NCI-H1092 treated with DMSO at 0.1 percent for 48 hours (cell line): ENCODE results near the gene TNIK.

Source experiments
- DNase-seq: peaks from one replicate; lab custom pipeline; 2025; lab: John Stamatoyannopoulos, UW

TNIK gene

DNA sequence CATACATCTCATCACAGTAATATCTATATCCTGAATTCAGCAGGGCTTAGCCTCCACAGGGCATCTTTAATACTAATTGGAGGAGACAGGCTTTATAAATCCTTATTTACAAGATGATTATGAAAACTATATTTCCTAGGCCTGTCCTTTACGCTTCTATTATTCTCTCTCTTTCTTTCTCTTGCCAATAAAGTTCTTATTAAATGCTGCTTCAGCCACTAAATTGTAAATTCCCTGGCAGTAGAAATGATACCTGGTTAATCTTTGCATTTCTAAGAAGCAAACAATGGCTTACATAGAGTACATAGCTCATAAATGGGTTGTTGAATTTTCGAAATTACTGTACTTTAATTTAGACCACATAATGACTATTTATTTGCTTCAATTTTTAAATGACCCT is 43.5 kb downstream of the TNIK start:
- DNase-seq, result no peak

DNA sequence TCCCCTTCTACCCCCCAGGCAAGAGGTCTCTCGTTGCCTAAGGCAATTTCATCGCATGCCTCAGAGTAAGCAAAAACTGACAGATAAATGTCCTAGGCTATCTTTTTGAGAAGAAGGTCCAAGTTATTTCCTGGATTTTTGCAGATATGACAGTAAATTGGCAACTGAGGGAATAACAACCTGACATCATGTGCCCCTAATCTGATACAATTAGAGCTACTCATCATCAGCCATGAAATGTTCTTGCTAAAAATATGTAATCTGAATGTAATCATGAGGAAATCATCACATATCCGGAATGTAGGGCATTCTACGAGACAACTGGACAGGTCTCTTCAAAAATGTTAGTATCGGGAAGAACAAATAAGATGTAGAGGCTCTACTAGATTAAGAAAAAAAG is 44.1 kb downstream of the TNIK start:
- no peak for DNase-seq

DNA sequence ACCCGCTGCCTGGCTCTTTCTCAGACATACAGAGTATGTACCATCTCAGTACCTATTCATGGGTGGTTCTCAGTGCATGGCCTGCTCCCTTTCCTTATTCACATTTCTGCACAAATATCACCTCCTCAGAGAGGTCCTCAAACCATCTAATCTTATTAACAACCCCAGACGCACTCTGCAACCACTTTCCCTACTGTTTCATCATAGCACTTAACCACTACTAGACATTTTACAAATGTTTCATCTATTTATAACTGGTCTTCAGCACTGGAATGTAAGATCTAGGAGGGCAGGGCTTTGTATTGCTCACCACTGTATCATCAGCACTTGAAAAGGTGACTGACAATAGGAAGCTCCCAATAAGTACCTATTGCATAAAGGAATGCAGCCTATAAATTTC is 45.1 kb downstream of the TNIK start:
- no peak for DNase-seq

DNA sequence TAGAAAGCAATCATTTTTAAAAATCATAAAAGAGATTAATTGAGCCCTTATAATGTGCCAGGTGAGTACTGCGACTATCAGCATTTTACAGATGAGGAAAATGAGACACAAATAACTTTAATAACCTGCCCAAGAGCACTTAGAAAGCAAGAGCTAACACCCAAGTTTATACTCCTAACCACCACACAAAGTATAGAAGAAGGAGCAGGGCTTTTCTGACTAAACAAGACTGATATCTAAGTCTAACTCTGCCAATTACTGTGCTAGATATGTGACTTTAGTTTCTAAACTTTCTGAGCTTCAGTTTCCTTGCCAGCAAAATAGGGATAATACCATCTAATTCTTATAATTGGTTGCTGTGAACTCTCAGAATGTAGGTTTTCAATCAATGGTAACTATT is 47.7 kb downstream of the TNIK start:
- DNase-seq, result no peak

DNA sequence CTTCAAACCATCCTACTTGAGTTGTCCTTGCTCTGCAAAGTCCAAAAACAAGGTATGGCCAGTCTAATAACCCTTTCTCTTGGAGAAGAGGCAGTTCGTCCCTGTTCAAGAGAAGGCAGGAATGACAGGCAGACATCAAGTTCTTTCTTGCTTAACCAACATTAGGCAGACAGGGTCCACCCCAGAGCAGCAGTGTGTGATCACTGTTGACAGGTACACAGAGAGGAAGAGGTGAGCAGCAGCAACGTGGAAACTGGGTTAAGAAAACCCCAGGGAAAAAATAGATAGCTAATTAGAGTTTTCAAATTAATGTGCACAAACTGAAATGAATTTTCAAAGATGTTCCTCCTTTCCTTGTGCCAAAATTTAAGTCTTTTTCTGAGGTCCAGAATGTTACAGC is 48.2 kb downstream of the TNIK start:
- no peak for DNase-seq

DNA sequence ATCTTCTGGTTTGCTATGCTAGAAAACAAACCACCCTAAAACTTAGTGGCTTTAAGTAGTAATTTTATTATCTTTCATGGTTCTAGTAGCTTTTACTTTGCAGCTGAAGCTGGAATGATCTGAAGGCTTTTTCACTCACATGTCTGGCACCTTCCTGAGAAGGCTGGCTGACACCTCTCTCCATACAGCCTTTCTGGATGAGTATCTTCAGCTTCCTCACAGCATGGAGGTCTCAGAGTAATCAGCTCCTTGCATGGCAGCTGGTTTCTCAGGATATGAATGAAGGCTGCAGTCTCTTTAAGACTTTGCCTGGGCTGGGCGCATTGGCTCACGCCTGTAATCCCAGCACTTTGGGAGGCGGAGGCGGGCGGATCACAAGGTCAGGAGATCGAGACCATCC is 50.0 kb downstream of the TNIK start:
- DNase-seq, result no peak

DNA sequence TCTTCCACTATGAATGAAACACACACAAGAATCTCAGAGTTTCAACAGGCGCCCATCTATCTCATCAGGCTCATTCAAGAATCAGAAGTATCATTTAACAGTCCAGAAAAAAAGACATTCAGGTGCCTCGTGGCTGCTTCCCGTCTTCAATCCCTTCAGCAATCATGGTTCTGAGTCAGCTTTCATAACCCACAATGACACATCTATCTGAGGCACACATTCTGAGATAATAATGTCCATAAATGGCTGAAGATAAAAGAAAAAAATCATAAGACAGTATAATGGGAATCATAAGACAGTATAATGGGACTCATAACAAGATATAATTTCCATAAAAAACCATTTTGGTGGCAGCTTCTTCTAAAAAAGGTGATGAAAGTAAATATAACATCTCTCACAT is 52.4 kb downstream of the TNIK start:
- no peak for DNase-seq

DNA sequence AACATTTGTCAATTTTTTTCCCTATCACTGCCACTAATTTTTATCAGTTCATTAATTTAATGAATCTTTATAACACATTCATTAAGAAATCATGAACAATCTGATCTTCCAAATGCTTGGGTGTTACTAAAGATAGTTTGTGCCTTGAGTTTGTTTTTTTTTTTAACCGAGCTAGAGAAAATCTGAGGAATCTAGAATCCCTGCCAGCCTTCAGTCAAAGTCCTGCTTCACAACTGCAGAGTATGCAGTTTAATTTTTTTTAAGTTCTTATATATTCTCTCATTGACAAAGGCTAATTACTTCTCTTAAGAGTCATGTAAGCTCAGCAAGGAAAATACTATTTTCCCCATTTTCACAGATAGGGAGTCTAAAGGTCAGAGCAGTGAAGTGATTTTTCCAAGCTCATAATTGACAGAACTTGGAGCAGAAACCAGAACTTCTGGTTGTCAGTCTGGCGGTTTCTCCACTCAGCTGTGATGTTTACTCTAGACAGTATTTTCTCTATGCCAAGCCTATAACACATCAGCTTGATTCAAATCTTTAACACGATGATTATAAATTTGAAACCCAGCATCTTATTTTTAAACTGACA is 55.7 kb downstream of the TNIK start:
- DNase-seq, result no peak

DNA sequence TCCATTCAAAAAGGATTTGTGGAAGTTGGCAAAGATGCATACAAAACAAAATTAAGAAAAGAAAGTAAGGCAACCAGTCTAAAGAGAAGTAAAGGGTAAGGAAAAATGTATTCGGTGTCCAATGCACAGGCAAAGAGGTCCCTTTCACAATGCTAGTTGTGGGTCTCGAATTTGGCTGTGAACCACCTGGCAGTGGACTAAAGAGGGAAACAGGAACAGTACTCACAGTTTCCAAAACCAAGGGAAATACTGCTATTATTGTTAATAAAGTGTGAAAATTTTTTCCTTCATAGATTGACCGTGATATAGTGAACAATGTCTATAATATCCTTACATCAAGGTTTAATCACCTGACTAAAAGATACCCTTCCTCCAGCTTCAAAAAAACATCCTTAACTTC is 57.9 kb downstream of the TNIK start:
- DNase-seq, result no peak

DNA sequence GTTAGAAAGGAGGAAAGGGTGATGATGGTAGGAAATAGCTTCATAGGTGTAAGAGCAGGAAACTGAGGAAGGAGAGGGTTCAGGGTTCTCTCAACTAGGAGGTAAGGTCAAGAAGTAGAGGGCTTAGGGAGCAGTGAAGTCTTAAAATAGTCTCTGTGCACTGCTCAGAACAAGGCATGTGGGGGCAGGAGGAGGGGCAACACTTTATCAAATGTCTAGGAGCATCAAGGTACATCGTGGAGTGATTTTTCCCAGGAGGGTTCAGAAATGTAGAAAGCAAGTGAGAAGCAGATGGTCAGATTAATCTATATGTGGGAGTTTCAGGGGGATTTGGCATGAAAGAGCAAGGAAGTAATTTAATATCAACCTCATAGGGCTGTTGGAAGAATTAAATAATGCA is 58.8 kb downstream of the TNIK start:
- no peak for DNase-seq

DNA sequence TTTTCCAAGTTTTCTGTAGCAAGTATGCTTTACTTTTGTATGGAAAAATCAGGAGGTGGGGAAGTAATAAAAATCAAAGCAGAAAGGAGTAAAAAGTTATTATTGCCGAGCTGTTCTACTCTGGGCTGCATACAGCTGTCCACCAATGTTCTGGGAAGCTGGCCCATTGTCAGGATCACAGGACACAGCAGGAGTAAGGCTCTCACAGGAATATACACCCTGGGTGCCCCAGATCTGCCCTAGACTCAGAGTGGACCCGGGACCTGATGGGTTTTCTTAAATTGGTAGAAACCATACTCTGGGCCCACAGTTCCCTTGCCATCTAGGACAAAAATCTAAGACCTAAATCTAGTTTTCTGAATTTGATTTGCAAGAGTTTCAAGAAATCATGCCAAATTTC is 60.4 kb downstream of the TNIK start:
- no peak for DNase-seq

DNA sequence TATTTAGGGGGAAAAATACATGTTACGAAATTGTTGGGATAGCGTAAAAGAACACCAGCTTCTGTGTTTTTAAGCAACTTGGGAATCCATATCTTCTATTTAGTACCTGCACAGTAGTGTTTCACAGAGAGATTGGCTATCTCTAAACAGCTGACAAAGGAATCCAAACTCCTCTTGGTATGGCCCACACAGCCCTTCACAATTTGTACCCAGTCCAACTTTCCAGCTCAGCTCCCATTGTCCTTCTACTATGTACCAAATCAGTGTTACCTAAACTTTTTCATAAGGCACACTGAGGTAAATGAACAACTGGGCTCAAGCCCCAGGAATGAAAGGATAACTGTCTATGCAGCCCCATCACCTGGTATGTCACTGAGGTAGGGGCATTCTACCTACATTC is 61.9 kb downstream of the TNIK start:
- DNase-seq, result no peak

DNA sequence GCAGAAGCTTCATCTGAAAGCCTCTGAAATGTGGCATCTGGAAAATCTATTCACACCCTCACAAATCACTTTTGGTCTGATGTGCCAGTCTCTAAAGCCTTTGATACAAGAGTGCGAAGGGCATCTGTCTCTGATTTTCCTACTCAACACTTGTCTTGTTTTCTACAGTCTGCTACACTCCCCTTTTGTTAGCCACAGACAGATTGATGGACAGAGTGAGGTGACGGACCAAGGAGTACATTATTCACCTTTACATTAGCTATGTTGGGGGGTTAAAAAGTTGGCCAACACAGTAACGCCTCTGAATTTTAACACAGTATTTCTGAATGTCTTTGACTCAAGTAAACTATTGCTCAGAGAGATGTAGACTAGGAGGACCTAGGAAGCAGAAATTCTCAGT is 63.1 kb downstream of the TNIK start:
- DNase-seq, result no peak

DNA sequence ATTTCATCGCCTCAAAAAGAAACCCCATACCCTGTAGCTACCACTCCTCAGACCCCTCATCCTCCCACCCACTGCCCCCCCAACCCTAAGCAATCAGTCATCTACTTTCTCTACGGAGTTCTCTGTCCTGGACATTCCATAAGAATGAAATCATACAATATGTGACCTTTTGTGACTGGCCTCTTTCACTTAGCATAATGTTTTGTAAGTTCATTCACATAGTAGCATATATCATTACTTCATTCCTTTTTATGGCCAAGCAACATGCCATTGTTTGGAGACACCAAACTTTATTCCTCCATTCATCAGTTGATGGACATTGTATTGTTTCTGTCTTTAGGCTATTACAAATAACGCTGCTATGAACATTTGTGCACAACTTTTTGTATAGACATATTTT is 64.2 kb downstream of the TNIK start:
- DNase-seq, result no peak

DNA sequence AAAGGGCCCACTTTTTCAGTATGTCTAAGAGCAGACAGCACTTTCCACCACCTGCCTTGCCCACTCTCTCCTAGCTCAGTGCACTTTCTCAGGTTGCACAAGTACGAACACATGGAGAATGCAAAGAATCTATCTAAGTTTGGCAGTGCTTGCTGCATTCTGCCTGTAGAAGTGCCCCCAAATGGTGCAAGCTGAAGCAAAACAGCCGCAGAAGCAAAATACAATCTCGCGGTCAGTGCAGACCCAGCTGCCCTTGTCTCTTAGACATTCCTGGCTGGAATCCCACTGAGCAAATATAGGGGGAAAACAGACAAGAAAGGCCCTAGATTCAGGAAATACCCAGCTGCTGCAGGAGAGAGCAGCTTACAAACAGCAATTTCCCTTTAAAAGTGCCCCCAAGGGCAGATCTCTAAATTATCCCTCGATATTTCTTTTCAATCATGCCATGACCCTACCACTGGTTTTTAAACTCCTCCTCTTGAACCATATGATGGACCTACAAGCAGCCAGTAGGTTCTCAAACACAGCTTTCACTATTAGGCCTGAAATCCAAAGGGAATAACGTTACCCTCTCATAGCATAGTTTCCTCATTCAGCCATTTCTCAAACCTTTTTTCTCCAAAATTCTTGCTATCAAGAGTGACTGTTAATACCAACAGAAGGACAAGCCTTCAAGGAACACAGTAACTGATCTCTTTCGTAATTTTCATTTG is 67.0 kb downstream of the TNIK start:
- peak; percentile 92 for DNase-seq

DNA sequence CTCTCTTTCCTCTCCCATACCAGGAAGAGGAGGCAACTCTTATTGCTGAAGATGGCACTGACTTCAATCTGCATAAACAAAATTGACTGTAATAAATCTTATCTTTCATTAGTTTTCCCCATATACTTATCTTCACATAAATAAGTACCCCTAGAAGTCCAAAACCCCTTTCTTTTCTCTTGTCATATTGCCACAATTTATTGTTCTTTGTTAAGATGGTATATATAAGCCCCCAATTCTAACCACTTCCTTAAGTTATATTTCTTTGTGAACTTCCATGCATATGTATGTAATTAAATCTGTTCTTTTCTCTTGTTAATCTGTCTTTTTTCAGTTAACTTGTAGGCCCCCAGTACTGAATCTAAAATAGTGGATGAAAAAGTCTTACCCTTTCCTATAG is 68.8 kb downstream of the TNIK start:
- no peak for DNase-seq

DNA sequence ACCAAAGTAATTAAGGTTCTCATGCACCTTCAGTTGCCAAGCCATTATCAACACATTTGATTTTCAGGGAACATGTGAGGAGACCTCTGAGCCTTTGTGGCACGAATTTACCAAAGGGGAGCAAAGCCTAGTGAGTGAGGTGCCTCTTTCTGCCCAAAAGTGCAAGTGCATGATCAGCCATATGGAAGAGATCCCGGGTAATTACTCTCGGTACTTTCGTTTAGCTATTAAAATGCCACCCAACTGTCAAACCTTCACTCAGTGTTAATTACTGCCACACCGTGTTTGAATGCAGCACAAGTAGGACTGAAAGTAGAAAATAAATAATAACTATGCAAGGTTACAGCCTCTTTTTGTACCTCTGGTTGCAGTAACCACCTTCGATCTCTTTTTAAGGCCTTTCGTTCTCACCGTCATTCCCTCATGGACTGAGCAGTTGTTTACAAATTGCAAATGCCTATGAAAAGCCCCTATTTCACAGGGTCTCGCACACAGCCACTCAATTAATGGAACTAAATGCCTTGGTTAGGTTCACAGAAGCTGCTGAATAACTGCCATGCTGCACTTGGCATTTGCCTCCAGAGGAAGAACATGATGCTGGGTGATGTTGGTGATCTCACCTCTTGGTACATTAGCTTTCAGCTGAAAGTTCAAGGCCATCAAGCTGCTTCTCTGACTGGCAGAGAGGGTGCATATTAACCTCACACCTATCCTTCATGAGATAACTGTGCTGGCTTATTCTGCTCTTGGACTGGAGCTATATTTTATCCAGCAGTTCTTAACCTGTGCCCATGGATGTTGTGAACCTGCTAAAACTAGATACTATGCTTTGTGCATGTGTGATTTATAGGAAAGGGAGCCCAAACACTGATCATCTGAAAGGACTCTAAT is 69.9 kb downstream of the TNIK start:
- DNase-seq, result no peak

DNA sequence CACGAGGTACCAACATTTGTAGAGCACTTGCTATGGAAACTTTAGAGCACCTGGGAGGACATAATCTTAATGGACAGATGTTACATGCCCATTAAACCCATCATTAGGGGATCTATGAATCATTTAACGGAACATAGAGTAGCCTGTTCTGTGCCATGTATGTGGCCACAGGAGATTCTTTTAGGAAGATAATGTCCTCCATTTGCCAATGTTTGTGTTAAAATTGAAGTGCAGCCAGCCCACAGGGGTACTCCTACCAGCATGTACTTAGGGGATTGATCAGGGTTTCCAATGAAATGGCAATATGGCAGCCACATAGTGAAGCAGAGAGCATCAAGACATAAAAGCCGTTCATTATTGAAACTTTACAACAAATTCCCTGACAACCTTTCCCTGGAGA is 70.7 kb downstream of the TNIK start:
- no peak for DNase-seq

DNA sequence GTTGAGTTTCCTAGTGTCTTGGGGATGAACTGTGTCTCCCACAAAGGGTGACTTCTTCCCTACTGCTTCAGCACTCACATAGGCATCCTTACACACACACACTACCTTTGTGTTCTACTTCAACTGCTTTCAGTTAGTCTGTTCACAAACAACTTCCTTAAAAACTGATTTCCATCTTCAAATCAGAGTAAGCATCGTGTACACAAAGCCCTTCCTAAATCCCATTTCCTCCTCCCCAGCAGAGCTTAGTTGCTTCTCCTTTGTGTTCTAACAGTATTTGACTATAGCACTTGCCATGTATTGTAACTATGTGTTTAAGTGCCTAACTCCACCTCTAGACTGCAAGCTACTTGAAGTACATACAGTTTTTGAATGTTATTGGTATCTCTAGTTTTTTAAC is 71.7 kb downstream of the TNIK start:
- no peak for DNase-seq

DNA sequence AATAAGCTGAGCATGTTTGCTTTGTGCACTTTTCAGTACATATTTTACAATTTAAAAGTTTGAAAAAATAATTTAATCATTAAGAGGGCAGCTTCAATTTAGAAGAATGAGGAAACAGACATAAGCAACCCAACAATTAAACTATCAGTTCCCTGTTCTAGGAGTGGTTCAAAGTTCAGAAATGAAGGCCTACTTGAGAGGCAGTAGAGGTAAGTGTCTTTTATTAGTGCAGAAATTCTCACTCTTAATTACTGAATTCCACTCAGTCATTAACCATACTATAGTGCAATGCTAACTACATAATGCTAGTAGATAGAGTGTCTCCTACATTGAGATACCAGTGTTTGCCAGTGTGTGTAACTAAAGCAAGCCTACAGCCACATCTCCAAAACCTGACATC is 73.1 kb downstream of the TNIK start:
- DNase-seq, result no peak

DNA sequence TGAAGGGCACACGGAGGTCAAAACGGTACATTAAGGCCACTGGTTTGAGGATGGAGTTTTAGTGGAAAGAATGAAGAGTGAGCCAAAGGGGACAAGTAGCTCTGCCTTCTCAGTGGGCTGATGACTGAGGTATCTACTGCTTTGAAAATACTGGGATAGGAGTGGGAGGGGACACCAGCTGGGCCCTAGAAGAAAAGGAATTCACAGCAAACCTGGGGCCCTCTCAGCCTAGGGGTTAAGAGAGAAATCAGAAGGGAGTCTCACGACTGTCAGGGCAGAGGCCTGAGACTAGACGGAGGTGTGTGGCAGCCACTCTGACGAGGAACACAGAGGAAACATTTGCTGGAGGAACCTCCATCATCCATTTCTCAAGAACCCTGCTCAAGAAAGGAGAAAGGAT is 75.1 kb downstream of the TNIK start:
- DNase-seq, result no peak

DNA sequence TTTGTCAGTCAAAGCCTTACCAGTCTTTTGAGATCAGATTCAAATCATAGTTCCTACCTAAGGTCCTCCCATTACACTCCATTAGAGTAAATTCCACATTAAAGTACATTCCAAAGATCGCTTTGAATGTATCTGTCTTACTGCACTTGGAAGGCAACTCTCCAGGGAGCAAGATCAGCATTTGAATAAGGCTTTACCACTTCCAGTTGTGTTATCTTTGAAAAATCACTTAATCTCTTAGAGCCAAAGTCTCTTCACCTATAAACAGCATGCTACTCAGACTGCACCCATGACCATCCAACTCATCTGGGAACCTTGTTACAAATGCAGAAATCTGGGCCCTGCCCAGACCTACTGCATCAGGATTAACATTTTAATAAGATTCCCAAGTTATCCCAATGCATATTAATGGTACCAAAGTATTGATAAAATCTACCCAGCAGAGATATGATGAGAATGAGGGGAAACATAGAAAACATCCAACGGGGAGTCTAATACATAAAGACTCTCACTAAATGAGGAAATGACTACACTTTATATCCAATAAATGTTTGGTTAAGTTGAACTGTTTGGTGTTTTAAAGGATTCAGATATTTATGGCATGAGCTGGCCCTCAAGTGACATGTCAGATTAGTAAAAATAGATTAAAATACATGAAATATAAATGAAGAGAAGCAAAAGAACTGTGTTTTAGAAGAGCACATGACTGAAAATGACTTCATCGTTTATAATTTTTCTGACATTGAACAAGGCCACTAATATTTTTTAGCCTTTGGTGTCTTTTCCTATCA is 75.9 kb downstream of the TNIK start:
- DNase-seq, result no peak
